GM18498 (cell line): ENCODE data around the gene HSD17B12.
"Not testable (repeated sequence)": the region's sequence is repeated elsewhere in the genome, so short reads cannot be mapped to it uniquely, and the experiment has no call there.

ENCODE experiments used
- ATAC-seq: cut with Tn5 transposase; IDR thresholded peaks from one replicate; pipeline ENCODE4 v1.9.1; 2021; ENCODE audit warnings: mild to moderate bottlenecking, moderate library complexity; ENCODE audit not compliant: unreplicated experiment

The HSD17B12 gene

GRCh38 chr11:43680521-43681400 lies at the start of gene HSD17B12:
Gene HSD17B12 (plus strand): TSS chr11:43680738. CDS start chr11:43680828, 90 bp downstream.
- peak; percentile 98 for ATAC-seq

GRCh38 chr11:43631732-43632131 lies 48.8 kb upstream of the HSD17B12 start:
- no peak for ATAC-seq

GRCh38 chr11:43632181-43632580 lies 48.4 kb upstream of the HSD17B12 start:
- ATAC-seq: no peak

GRCh38 chr11:43638717-43639116 lies 41.8 kb upstream of the HSD17B12 start:
- ATAC-seq: no peak

- ATAC-seq: no peak
Measured at GRCh38 chr11:43639224-43639623, 41.3 kb upstream of the HSD17B12 start.

- ATAC-seq: no peak
Measured at GRCh38 chr11:43639920-43640319, 40.6 kb upstream of the HSD17B12 start.

- ATAC-seq: peak; percentile 99
Measured at GRCh38 chr11:43643898-43644620, 36.5 kb upstream of the HSD17B12 start.

GRCh38 chr11:43644621-43645299 lies 35.8 kb upstream of the HSD17B12 start:
- no peak for ATAC-seq

GRCh38 chr11:43646767-43647166 lies 33.8 kb upstream of the HSD17B12 start:
- no peak for ATAC-seq

- ATAC-seq: no peak
Measured at GRCh38 chr11:43648888-43649287, 31.6 kb upstream of the HSD17B12 start.

GRCh38 chr11:43649501-43649900 lies 31.0 kb upstream of the HSD17B12 start:
- no peak for ATAC-seq

- ATAC-seq: no peak
Measured at GRCh38 chr11:43649921-43650320, 30.6 kb upstream of the HSD17B12 start.

- ATAC-seq: not testable (repeated sequence)
Measured at GRCh38 chr11:43663018-43663417, 17.5 kb upstream of the HSD17B12 start.

- no peak for ATAC-seq
Measured at GRCh38 chr11:43664295-43664694, 16.2 kb upstream of the HSD17B12 start.

- not testable (repeated sequence) for ATAC-seq
Measured at GRCh38 chr11:43671284-43671683, 9.3 kb upstream of the HSD17B12 start.

GRCh38 chr11:43674560-43674959 lies 6.0 kb upstream of the HSD17B12 start:
- no peak for ATAC-seq

- no peak for ATAC-seq
Measured at GRCh38 chr11:43676933-43677332, 3.6 kb upstream of the HSD17B12 start.

- ATAC-seq: no peak
Measured at GRCh38 chr11:43681401-43681942, 934 bp downstream of the HSD17B12 start.

- ATAC-seq: not testable (repeated sequence)
Measured at GRCh38 chr11:43682081-43682480, 1.5 kb downstream of the HSD17B12 start.

GRCh38 chr11:43685440-43685839 lies 4.9 kb downstream of the HSD17B12 start:
- no peak for ATAC-seq

- ATAC-seq: no peak
Measured at GRCh38 chr11:43686207-43686606, 5.7 kb downstream of the HSD17B12 start.
